Keratinocyte (primary cell): ENCODE measurements around the gene SCGB1A1.

Experiments used
- CTCF ChIP-seq, 3 experiments: IDR thresholded peaks in 1 of 3; conservative IDR thresholded peaks in 1 of 3; optimal IDR thresholded peaks in 1 of 3; 2 replicates in 2 of 3; 3 replicates in 1 of 3; pipeline versions ENCODE3 to v1.5.1; 2011; ENCODE audit warnings: low read length in 3 of 3, mild to moderate bottlenecking in 3 of 3, moderate library complexity in 2 of 3, control low read depth in 1 of 3, inconsistent platforms in 1 of 3; ENCODE audit not compliant: insufficient read depth in 2 of 3; ENCODE audit errors: extremely low read depth in 1 of 3
- EZH2 ChIP-seq: IDR thresholded peaks from one replicate; pipeline ENCODE4 v1.6.1; 2012; ENCODE audit warnings: inconsistent platforms, mild to moderate bottlenecking, low read length, moderate library complexity

DNA sequence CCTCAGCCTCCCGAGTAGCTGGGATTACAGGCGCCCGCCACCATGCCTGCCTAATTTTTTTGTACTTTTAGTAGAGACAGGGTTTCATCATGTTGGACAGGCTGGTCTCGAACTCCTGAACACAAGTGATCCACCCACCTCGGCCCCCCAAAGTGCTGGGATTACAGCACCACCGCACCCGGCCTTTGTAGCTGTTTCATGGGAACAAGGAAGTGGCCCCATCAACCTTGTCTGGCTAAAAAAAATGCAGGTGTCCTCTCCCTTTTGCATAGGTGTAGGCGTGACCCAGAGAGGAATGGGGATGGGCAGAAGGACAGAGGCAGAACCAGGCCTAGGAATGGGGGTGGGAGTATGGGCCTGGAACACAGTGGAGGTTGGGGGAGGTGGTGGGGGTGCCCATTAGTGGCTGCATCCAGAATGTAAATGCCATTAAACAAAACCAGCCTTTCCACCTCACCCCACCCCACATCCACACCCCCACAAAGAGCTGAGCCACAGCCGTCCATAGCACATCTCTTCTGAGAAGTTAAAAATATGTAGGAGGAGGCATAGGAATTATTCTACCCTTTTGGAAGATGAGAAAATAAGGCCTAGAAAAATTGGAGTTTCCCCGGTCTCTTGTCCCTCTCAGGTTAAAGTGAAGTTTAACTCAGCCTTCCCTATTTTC is 22.8 kb upstream of the SCGB1A1 start:
- TF ChIP-seq CTCF (optimal IDR thresholded peaks at IDR 0.05 in 1 of 3, IDR thresholded peaks at IDR 0.05 in 1 of 3, conservative IDR thresholded peaks at IDR 0.05 in 1 of 3; ENCODE audit: extremely low read depth in 1 of 3, insufficient read depth in 2 of 3, low read length in 3 of 3): no peak
- no peak for TF ChIP-seq EZH2
